ENCODE results near the gene LEPROT.
"Not testable (repeated sequence)": the region's sequence is repeated elsewhere in the genome, so short reads cannot be mapped to it uniquely, and the experiment has no call there.

Gene LEPROT, protein sequence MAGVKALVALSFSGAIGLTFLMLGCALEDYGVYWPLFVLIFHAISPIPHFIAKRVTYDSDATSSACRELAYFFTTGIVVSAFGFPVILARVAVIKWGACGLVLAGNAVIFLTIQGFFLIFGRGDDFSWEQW

DNA sequence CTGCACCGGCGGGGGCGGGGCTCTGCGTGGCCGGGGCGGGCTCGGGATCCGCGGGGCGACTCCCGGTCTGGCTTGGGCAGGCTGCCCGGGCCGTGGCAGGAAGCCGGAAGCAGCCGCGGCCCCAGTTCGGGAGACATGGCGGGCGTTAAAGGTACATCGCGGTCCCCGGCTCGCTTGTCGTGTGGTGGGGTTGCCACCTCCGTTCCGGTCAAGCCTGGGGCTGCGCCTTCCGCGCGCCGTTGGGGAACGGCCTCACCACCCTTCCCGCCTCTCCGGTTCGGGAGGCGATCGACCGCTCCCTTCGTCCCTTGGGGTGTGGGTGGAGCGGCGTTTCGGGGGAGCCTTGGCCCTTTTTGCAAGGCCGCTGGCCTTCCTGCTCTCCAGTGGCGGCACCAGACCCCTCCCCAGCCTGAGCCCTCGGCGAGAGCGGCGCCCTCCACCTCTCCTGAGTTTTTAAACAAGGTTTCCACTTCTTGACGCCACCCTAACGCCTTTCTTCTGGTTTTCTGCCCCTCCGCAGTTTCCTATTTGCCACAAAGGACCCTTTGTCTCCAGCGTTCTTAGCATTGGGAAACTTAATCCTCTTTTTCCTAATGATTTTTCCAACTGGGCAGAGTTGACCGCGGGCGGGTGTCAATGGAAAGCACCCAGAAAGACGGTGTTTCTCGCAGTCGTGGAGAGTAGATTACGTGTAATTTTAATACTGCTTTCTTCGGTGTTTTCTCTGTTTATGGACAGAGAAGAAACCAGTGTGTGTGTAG lies at the start of gene LEPROT, which contains the start of gene LEPR:
Gene LEPROT (plus strand): TSS at position 79 of the 761 bp plus-strand sequence. CDS start 57 bp downstream, at position 136.
Gene LEPR (plus strand): TSS at position 79 of the 761 bp plus-strand sequence. CDS start 144,898 bp downstream, outside the sequence.
- DNase-seq (ENCODE audit: low spot score), result no peak

DNA sequence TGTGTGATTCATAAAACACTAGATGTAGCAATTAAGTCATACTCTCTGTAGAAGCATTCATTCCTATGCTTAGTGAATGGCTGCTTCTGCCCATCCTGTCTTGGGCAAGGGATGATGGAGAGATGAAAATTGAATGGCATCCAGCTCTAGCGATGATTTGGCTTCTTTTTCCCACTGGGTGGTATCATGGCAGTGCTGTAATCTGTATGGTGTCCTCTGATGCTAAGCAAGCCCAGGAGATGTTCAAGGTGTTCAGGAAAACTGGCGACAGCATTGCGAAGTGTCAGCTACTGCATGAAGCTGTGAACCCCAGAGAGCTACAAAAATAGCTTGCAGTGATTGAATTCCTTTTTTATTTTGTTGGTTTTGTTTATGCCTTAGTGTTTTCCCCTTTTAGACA lies 48.9 kb upstream of the LEPROT start:
- DNase-seq (ENCODE audit: low spot score), result peak; percentile 51

DNA sequence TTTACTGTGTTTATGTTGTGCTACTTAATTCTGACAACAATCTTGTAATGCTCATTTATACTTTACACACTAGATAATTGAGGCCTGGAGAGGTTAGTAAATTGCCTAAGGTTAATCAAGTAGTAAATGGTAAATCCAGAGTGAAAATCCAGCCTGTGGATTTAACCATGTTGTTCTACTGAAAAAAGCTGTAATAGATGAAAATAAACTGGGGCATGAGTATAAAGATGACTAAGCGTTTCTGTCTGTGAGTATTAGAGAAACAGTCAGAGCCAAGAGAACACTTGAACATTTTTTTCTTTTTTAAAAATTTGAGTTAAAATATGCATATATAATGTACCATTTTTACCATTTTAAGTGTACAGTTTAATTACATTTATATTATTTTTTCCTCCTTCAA lies 47.9 kb upstream of the LEPROT start:
- DNase-seq (ENCODE audit: low spot score), result no peak

DNA sequence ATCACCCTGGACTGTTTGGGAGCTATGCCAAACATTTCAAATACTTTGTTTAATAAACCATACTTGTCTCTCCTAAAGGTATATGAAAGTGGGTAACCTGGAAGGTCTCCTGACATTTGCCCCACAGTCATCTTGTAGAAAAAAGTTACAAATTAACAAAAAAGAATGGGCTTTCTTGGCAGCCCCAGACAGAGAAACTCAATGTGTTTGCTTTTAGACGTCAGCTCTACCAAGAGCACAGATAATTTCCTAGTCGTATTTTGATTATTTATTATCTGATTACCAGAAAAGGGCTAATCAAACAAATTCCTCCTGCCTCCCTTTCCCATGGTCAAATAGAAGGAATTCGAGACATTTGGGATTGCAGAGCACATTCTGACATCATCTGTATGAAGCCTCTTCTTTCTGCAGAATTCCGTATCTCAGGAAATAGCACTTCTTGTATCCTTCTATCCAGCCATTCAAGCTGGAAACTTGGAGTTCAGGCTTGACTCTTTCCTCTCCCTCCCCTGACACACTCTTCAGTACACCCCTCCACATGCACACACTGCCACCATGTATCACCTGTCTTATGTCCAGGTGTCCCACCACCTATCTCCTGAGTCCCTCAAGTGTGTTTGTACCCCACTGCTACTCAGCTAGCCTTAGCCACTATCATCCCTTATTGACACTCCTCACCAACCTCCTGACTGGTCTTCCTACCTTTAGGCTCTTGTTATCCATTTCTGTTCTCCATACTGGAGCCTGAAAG lies 42.8 kb upstream of the LEPROT start:
- DNase-seq (ENCODE audit: low spot score), result no peak

DNA sequence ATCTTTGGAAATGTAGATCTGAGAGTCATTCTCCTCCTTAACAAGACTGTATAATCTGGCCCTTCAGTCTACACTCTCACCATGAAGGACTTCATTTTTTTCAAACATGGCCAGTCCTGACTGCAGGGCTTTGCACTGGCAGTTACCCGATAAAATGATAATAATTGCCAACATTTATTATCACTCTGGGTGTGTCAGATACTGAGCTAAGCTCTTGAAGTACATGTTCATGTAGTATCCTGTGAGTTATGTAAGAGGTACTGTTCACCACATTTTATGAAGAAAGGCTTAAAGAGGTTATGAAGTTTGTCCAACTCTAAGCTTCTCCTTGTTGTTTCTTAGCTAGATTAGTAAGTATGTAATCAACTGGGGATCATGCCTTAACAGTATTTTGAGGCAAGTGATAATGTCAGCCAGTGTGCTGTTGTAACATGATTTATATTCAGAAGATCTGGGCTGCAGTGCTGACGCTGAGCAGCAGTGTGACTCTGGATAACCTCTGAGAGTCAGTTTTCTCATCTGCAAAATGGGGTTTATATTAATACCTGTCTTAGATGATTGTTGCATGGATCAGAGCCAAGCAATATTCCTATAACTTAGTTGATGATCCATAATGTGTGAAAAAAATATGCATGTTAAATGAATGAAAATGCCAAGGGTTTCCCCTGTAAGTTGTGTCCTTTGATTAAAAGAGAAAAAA lies 42.1 kb upstream of the LEPROT start:
- no peak for DNase-seq (ENCODE audit: low spot score)

DNA sequence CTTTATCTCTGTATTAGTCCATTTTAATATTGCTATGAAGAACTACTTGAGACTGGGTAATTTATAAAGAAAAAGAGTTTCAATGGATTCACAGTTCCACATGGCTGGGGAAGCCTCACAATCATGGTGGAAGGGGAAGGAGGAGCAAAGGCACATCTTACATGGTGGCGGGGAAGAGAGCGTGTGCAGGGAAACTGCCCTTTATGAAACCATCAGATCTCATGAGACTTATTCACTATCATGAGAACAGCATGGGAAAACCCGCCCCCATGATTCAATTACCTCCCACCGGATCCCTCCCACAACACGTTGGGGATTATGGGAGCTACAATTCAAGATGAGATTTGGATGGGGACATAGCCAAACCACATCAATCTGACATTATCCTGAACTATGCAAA lies 36.0 kb upstream of the LEPROT start:
- DNase-seq (ENCODE audit: low spot score), result not testable (repeated sequence)

DNA sequence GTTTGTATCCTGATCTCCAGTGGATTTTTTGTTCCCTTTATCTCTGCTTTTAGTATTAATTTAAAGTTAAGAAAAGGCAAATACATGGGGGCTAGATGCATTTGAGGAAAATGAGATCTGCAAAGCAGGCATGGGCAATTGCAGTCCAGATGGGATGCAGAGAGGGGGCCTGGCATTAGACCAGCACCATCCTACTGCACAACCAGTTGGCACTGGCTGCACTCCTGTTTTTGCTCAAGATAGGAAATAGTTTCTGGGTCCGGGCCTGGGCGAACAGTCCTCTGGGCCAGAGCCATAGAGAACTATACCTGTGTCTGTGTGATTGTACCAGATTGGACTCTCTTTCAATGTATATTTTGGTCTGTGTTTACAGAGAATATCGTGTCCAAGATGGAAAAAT lies 34.0 kb upstream of the LEPROT start:
- peak; percentile 96 for DNase-seq (ENCODE audit: low spot score)

DNA sequence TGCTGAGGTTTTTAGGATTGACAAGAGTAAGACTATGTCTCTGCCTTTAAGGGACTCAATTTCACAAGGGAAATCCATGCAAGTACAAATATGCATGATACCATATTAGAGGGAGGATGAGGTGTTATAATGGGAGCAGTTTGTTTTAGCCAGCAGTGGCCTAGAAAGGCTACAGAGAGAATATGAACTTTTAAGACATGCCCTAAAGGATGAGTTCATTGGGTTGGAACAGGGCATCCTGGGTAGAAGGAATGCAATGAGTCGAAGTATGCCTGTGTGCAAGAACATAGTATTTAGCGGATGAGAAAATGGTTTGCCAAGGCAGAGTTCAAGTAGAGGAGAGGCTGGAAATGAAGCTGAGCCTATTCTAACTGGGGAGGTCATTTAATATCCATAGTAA lies 32.6 kb upstream of the LEPROT start:
- DNase-seq (ENCODE audit: low spot score), result no peak

DNA sequence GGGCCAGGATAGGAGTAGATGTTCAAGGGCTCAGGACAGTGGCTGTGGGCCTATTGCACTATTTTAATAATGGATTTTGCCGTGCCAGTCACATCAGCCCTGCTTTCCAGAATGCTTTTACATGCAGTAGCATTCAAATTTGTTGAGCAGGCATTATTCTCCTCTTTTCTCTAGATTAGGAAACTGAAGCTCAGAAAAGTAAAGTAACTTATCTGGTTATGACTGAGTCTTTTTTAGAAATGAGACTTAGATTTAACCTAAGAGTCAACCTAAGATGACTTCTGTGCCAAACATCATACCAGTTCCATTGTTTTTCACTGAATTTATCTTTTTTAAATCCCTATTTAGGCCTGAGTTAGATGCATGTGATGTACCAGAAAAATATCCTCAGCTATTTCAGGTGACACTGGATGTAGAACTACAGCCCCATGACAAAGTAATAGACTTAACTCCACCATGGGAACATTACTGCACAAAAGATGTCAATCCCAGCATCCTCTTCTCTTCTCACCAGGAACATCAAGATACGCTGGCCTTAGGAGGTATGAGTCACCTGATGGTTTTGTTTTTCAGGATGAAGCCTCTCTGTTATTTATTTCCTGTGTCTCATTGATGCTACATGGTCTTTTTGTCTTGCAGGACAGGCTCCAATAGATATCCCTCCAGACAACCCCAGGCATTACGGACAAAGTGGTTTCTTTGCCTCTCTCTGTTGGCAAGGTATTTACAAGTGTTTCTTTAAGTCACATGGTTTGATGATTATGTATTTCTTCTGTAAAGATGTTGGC lies 31.4 kb upstream of the LEPROT start:
- DNase-seq (ENCODE audit: low spot score), result no peak

DNA sequence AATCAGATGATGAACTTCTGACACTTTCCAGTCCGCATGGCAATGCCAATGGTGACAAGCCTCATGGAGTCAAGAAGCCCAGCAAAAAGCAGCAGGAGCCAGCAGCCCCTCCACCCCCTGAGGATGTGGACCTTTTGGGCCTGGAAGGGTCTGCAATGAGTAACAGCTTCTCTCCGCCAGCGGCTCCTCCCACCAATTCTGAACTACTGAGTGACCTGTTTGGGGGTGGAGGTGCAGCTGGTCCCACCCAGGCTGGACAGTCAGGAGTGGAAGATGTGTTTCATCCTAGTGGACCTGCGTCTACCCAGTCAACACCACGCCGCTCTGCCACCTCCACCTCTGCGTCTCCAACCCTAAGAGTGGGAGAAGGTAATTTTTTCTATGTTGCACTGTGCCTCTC lies 28.0 kb upstream of the LEPROT start:
- DNase-seq (ENCODE audit: low spot score), result no peak

DNA sequence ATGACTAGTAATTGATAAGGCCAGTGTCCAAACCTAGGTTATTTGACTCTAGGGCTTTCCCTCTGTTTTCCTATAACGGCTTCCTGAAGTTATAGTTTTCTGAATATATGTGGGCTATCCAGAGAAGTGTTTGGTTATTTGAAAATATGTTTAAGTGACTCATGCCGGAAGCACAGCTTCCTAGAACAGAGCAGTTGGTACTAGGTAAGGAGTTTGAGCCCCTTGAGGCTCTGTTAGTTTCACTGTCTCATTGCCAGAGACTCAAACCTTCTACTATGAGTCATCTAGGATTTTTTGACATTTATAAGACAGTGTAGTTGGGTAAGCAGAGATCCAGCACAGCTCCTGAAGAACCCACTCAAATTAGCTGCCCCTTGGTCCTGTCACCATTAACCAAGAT lies 27.1 kb upstream of the LEPROT start:
- DNase-seq (ENCODE audit: low spot score), result no peak

DNA sequence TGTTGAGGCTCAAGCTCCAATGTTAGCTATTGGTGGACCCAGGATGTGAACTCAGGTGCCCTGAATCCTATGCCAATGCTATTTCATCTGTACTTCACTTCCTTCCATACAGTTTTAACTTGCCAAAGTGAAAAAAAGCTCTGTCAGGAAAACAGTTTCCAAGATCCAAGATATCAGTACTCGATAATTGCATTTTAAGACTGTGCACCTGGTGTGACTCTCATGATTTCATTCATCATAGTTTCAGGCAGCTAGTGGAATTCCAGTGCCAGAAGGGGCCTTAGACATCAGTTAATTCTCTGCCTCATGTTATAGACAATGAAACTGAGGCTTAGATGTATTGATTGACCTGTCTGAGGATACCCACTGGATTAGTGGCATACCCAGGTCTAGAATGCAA lies 26.5 kb upstream of the LEPROT start:
- DNase-seq (ENCODE audit: low spot score), result no peak

DNA sequence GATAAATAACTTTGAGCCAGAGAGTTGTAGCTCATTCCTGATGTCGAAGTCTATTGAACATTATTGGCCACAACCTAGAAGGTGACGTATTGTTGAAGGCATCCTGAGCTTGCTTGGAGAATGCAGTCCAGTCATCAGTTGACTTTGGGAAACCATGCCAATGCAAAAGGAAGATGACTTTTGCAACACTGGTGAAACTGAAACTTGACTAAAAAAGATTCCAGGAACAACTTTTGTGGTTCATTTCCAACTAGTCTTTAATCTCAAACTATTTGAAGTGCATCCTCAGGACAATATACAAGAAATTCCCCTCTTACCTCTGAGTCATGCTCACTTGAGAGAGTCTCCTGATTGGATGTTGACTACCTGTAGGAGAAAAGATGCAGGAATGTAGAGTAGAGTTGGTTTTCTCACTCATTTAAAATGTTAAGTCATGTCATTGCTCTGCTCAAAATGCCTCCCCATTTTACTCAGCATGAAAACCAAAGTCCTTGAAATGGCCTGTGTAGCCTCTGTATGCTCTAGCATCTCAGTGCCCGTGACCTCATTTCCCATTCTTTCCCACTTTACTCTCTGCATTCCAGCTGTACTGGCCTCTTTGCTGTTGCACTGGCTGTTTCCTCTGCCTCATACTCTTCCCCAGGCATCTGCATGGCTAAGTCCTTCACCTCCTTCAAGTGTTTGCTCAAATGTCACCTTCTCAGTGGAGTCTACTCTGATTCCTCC lies 24.4 kb upstream of the LEPROT start:
- DNase-seq (ENCODE audit: low spot score), result no peak

DNA sequence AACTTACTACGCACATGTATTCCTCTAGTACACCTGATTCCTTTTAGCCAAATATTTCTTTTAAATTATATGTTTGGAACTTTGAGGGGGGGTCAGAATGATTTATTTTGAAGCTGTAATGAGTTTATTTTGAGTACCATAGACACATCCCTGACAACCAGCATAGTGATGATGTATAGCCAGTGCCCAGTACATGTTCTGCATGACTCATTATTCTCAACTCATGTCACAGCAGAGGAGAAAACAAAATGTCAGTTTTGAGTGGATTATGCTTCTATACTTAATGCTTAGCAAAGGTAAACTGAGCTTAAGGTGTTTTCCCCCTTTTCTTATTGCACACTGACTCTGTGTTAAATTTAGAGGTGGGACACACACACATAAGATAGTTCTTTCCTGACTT lies 22.4 kb upstream of the LEPROT start:
- no peak for DNase-seq (ENCODE audit: low spot score)

DNA sequence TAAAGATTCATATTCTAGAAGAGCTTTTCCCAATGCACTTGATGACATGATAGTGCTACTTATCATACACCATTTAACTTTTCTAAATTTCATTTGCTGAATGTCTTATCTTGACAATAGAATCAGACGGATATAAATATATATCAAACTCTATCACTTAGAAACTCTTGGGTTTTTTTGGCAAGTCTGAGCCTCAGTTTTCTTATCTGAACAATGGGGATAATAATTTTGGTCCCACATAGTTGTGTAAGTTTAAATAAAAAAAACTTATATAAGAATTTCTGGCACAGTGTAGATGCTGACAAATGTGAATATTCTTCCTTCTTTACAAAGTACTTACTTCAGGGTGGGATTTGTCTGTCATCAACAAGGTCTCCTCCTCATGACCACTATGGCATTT lies 21.5 kb upstream of the LEPROT start:
- no peak for DNase-seq (ENCODE audit: low spot score)

DNA sequence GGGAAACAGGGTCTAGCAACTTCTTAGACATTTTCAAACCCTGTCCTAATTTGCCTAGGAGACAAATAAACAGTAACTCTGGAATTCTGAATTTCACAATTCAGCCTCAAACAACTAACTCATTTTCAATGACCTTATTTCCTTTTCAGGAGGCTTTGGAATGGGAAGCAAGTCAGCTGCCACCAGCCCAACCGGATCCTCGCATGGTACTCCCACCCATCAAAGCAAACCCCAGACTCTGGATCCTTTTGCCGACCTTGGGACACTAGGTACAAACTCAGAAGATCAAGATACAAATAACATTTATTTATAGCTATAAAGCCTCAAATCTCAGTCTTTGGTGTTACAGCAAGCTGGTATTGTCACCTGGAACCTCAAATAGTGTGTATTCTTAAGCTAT lies 18.9 kb upstream of the LEPROT start:
- DNase-seq (ENCODE audit: low spot score), result no peak

DNA sequence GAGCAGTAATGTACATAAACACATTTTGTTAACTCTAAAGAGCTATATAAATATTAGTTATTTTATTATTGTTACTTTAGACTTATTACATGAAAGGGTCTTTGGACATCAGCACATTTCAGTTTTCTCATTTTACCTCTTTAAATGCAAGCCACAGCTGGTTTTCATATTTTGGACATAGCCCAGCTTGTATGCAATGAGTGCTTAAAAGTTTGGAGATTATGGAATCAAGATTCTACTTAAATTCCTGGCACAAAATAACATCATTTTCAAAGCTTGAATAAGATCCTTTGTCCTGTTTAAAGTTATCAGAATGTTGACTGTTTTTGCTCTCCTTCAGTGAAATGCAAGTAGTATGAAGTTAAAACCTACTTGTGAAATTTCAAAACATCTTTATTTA lies 15.5 kb upstream of the LEPROT start:
- no peak for DNase-seq (ENCODE audit: low spot score)

DNA sequence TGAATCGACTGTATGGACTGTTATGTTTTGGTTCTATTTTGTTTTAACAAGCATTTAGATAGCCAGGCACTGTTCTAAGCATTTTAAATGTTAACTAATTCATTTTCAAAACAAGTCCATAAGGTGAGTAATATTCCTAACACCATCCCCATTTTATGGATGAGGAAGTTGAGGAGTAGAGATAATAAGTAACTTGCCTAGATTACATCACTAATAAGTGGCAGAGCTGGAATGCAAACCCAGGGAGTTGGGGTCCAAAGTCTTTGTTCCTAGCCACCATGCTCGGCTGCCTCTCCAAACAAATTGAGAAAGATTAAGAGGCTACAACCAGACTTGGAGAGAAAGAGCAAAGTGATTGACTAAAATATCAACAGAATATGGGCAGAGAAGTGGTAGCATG lies 12.6 kb upstream of the LEPROT start:
- no peak for DNase-seq (ENCODE audit: low spot score)

DNA sequence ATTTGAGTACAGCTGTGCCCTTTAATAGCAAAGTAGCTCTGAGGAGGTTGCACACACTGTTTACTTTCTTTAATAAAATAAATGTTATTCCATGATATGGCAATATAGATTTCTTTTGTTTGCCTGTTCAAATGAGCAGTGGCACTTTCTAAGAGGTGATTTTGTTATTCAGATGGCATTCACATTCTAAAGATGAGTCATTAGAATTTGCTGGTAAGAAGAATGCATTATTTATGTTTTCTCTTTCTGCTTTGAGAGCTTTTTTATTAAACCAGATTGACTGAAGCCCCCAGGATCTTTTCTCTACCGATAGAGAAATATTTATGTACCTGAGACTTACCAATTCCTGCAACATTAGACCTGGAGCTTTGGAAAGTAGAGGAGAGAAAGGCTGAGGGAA lies 11.2 kb upstream of the LEPROT start:
- DNase-seq (ENCODE audit: low spot score), result no peak

DNA sequence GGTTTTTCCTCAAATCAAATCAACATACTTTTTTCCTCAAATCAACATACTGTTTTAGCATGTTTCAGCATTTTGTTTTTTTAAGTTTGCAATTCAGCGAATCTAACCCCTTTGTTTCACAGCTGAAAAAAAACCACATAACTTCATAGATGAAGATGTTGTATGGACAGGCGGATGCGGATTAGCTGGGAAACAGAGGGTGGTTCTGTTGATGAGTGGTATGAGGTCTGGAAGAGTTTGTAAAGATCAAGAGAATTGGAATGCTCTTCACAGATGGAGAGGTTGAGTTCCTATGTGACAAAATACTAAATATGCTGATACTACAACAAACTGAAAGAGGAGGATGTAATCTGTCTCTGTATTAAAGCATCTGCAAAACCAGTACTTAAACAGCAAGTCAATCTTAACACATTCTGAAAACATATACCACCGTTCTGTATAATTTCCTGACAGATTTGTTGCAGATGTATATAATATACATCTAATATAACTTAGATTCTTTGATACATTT lies 10.6 kb upstream of the LEPROT start:
- no peak for DNase-seq (ENCODE audit: low spot score)

Data from cerebellar cortex (tissue), 1 donor.